OCI-LY1 (cell line): ENCODE data around the gene WIPF1.

ENCODE experiments used
- H2AFZ ChIP-seq: fragments of 200-600 bp; sonication (generic), shearing (Covaris generic); 2 replicates; pipeline ENCODE4 v1.6.0; 2014; ENCODE audit warnings: antibody characterized with exemption, mild to moderate bottlenecking, low read length
- H3F3A ChIP-seq: fragments of 200-600 bp; sonication (generic), shearing (Covaris generic); 2 replicates; pipeline ENCODE4 v1.6.0; 2014; ENCODE audit warnings: mild to moderate bottlenecking, antibody characterized with exemption, low read length, moderate library complexity; ENCODE audit not compliant: insufficient read depth
- H3K27ac ChIP-seq: fragments of 200-600 bp; sonication (generic); 2 replicates; pipeline ENCODE4 v1.5.1; 2014; ENCODE audit warnings: low read length, mixed run types, mild to moderate bottlenecking, low read depth; ENCODE audit not compliant: poor library complexity, severe bottlenecking
- H3K27me3 ChIP-seq: fragments of 200-600 bp; sonication (generic); 2 replicates; pipeline ENCODE4 v1.6.0; 2014; ENCODE audit warnings: antibody characterized with exemption, mild to moderate bottlenecking, low read length, moderate library complexity; ENCODE audit not compliant: insufficient read depth
- H3K36me3 ChIP-seq: fragments of 200-600 bp; sonication (generic); 2 replicates; pipeline ENCODE4 v1.6.1; 2014; ENCODE audit warnings: mild to moderate bottlenecking, antibody characterized with exemption, low read length, moderate library complexity, mixed read lengths; ENCODE audit not compliant: insufficient read depth
- H3K4me1 ChIP-seq: fragments of 200-600 bp; sonication (generic); 2 replicates; pipeline ENCODE4 v1.5.1; 2014; ENCODE audit warnings: mild to moderate bottlenecking, low read length, moderate library complexity; ENCODE audit not compliant: insufficient read depth, severe bottlenecking
- H3K4me2 ChIP-seq: fragments of 200-600 bp; sonication (generic), shearing (Covaris generic); 2 replicates; pipeline ENCODE4 v1.6.1; 2014; ENCODE audit warnings: low read length
- H3K4me3 ChIP-seq: fragments of 200-600 bp; sonication (generic); 2 replicates; pipeline ENCODE4 v1.5.1; 2014; ENCODE audit warnings: low read length, low read depth, mild to moderate bottlenecking, mixed read lengths; ENCODE audit not compliant: poor library complexity, severe bottlenecking
- H3K79me2 ChIP-seq: fragments of 200-600 bp; shearing (Covaris generic); 2 replicates; pipeline ENCODE4 v1.6.1; 2016; ENCODE audit warnings: mixed run types, low read length, mixed read lengths; ENCODE audit not compliant: insufficient read depth
- H3K9ac ChIP-seq: fragments of 200-600 bp; sonication (generic), shearing (Covaris generic); 2 replicates; pipeline ENCODE4 v1.6.1; 2014; ENCODE audit warnings: mild to moderate bottlenecking, low read length, mixed read lengths
- H3K9me2 ChIP-seq: fragments of 200-600 bp; sonication (generic), shearing (Covaris generic); 2 replicates; pipeline ENCODE4 v1.6.1; 2014; ENCODE audit warnings: low read depth, mild to moderate bottlenecking, low read length, mixed read lengths
- H3K9me3 ChIP-seq: fragments of 200-600 bp; shearing (Covaris generic); 2 replicates; pipeline ENCODE4 v1.6.1; 2014; ENCODE audit warnings: low read length, mixed read lengths
- H4K20me1 ChIP-seq: fragments of 200-600 bp; sonication (generic), shearing (Covaris generic); 2 replicates; pipeline ENCODE4 v1.6.0; 2016; ENCODE audit warnings: mild to moderate bottlenecking, low read length; ENCODE audit not compliant: insufficient read depth
- CTCF ChIP-seq: fragments of 200-600 bp; sonication (generic), shearing (Covaris generic); IDR thresholded peaks from 2 replicates; pipeline ENCODE4 v1.5.1; 2017; ENCODE audit warnings: mild to moderate bottlenecking, antibody characterized with exemption, low read length, moderate library complexity, mixed read lengths
- EZH2 ChIP-seq: fragments of 200-600 bp; sonication (generic), shearing (Covaris generic); IDR thresholded peaks from 2 replicates; pipeline ENCODE4 v1.8.0; 2017; ENCODE audit warnings: borderline replicate concordance, mixed run types, mild to moderate bottlenecking, antibody characterized with exemption, low read length, moderate library complexity, mixed read lengths

Gene WIPF1

GRCh38 chr2:174597009-174597344 is 627 bp downstream of the WIPF1 start:
- H3K9ac ChIP-seq: peak overlapping the region; percentile 93
- no peak overlapping the region for H2AFZ ChIP-seq
- H4K20me1 ChIP-seq: no peaks in the 10 kb centered on the region
- no peaks in the 10 kb centered on the region for H3F3A ChIP-seq
- H3K79me2 ChIP-seq: peaks cover 43% of the 10 kb centered on the region
- peak overlapping the region; percentile 72 for H3K4me3 ChIP-seq
- TF ChIP-seq CTCF (no peak), EZH2 (no peak)
- H3K4me1 ChIP-seq: peaks cover 96% of the 10 kb centered on the region
- no peaks in the 10 kb centered on the region for H3K9me3 ChIP-seq
- peaks cover 3% of the 10 kb centered on the region for H3K36me3 ChIP-seq
- H3K27me3 ChIP-seq: no peaks in the 10 kb centered on the region
- no peaks in the 10 kb centered on the region for H3K9me2 ChIP-seq
- peak overlapping the region; percentile 84 for H3K4me2 ChIP-seq
- peak overlapping the region; percentile 98 for H3K27ac ChIP-seq

GRCh38 chr2:174595891-174596397 is 1.7 kb downstream of the WIPF1 start:
- no peaks in the 10 kb centered on the region for H3K9me2 ChIP-seq
- H3K36me3 ChIP-seq: peaks cover 12% of the 10 kb centered on the region
- H3K4me2 ChIP-seq: peak overlapping the region; percentile 84
- no peaks in the 10 kb centered on the region for H3K9me3 ChIP-seq
- H3K27me3 ChIP-seq: no peaks in the 10 kb centered on the region
- H3K4me1 ChIP-seq: peaks cover 98% of the 10 kb centered on the region
- H3K9ac ChIP-seq: peak overlapping the region; percentile 93
- peak overlapping the region; percentile 72 for H3K4me3 ChIP-seq
- H4K20me1 ChIP-seq: no peaks in the 10 kb centered on the region
- no peak overlapping the region for H2AFZ ChIP-seq
- H3K27ac ChIP-seq: peak overlapping the region; percentile 98
- H3K79me2 ChIP-seq: peaks cover 54% of the 10 kb centered on the region
- H3F3A ChIP-seq: no peaks in the 10 kb centered on the region
- TF ChIP-seq EZH2 (no peak), CTCF (no peak)

GRCh38 chr2:174595116-174595809 is 2.3 kb downstream of the WIPF1 start:
- Histone ChIP-seq H3K9ac (peak overlapping the region; percentile 93), H3K36me3 (peaks cover 19% of the 10 kb centered on the region), H3F3A (no peaks in the 10 kb centered on the region), H3K79me2 (peaks cover 60% of the 10 kb centered on the region), H2AFZ (no peak overlapping the region), H3K4me2 (peak overlapping the region; percentile 84), H3K27me3 (no peaks in the 10 kb centered on the region), H3K9me3 (no peaks in the 10 kb centered on the region), H3K9me2 (no peaks in the 10 kb centered on the region), H3K4me1 (peaks cover 98% of the 10 kb centered on the region), H3K4me3 (peak overlapping the region; percentile 72), H3K27ac (peak overlapping the region; percentile 98), H4K20me1 (no peaks in the 10 kb centered on the region)
- TF ChIP-seq CTCF (no peak), EZH2 (no peak)
